Activated CD8-positive, alpha-beta memory T cell treated with anti-CD3 and anti-CD28 coated beads, Interleukin-2, amount 50 U/mL, for 4 hours (primary cell): ENCODE data around the gene LTN1.
"Not testable (repeated sequence)": the region's sequence is repeated elsewhere in the genome, so short reads cannot be mapped to it uniquely, and the experiment has no call there.

Experiments used
- DNase-seq: peaks from one replicate; pipeline ENCODE4 v3.0.0-alpha.2; 2020

The LTN1 gene

DNA sequence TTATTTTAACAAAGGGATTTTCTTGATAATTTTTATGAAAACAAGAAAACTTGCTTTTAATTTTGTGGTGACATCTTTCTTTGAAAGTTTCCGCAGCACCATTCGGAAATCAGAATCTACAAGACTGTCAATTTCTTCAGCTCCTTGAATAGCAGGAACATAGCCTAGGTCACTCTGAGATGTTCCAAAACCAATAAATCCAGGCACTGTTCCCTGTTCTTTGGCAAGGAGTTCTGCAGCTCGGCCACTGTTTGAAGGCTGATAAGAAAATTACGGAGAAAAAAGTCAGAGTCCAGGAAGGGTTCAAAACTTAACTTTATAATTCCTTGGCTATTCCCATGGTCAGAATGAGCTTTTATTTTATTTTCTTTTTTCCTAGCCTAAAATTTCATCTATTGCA is 6.0 kb downstream of the LTN1 start:
- DNase-seq = no peak

DNA sequence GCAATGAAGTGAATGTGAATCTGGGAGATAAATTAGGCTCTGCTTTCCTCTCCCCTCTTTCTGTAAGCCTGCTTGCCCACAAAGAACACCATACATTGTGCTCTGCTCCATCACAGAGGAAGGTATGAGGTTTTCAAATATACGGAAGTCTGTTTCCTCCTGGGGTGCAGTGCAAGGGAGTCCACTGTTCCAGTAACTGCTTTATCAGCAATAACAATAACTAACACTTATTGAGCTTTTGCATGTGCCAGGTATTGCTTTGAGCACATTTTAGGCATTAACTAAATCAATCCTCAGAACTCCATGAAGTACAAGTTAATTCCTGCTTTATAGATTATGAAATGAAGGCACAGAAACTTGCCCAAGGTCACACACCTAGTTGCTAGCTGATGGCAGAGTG is 10.0 kb downstream of the LTN1 start:
- DNase-seq = no peak

DNA sequence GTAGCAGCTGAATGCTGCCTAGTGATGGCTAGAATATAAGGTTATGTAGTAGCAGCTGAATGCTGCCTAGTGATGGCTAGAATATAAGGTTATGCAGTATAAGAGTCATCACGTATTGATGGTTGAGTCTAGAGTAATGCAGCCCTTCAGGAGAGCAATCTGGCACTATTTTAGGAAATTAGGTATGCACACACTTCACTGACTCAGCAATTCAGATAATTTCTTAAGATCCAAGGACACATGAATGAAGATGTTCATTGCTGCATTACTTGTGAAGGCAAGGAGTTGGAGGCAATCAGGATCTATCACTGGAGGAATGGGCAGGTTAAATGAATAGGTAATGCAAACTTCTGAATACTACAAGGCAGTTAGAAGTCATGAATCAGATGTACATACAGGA is 13.6 kb downstream of the LTN1 start:
- DNase-seq = no peak

DNA sequence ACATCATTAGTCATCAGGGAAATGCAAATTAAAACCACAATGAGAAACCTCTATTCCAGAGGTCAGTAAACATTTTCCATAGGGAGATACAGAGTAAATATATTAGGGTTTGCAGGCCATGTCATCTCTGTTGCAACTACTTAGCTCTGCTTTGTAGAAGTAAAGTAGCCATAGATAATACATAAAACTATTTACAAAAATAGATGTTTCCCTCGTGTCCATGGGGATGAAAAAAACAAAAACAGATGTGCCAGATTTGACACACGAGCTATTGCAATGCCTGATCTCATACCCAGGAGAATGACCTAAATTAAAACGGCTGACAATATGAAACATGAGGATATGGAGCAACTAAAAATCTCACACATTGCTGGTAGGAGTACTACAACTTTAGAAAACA is 17.3 kb downstream of the LTN1 start:
- DNase-seq = no peak

DNA sequence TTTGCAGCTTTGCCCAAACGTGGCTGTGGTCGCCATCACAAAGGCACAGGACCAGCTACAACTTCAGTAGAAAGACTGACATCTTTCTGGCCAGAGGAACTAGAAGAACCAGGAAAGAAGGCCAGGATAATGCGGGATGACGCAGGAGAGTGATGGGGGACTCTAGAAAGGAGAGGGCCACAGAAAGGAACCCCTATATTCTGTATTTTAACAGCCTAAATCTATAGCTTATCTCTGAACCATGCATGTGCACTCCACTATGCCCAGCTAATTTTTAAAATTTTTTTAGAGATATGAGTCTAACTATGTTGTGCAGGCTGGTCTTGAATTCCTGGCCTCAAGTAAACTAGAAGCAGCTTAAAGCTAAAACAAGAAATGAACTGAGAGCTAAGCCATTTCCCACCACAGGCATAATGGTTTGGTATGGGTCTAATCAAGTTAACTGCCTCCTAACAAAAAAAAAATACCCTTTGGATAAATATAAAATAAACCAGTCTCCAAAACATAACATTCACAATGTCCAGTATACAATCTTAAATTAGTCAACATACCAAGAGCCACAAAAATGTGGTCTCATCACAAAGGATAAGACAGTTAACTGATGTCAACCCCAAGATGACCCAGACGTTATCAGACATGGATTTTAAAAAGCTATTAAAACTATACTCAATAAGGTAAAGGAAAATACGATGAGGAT is 18.0 kb downstream of the LTN1 start:
- no peak for DNase-seq

DNA sequence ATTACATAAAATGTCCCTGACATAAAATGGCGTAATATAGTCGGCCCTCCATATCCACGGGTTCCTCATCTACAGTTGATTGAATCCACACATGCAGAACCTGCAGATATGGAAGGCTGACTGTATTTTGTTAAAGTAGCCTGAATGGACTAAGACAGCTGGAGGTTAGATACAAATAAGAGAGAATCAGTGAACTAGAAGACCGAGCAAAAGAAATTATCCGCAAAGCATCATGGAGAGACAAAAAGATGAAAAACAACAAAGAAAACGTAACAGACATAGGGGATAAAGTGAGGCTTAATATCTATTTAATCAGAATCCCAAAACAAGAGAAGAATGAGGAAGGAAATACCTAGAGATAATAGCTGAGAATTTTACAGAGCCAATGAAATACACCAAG is 20.3 kb downstream of the LTN1 start:
- DNase-seq = no peak

DNA sequence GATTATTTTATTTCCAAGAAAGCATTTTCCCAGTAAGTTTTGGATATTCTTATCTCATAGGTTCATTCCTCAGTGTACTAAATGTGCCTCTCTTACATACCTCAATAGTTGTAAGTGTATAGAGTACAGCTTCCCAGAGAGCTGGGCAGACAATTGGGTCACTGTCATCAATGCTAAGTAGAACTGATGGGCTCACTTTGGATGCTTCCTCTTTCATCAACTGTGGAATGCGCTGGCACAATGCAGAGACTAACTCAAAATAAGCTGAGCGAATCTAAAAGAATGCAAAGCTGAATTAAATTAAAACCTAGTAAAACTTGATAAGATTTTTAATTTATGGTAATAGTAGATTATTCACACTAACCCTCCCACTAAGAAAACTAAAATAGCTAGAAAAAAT is 21.5 kb downstream of the LTN1 start:
- no peak for DNase-seq

DNA sequence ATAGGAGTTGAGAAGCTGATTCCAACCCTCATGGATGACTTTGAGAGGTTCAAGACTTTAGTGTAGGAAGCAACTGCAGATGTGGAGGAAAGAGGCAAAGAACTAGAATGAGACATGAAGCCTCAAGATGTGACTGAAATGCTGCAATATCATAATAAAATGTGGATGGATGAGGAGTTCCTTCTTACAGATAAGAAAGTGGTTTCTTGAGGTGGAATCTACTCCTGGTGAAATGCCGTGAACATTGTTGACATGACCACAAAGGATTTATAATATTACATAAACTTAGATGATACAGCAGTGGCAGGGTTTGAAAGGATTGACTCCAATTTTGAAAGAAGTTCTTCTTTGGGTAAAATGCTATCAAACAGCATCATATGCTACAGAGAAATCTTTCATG is 28.8 kb downstream of the LTN1 start:
- DNase-seq = no peak

DNA sequence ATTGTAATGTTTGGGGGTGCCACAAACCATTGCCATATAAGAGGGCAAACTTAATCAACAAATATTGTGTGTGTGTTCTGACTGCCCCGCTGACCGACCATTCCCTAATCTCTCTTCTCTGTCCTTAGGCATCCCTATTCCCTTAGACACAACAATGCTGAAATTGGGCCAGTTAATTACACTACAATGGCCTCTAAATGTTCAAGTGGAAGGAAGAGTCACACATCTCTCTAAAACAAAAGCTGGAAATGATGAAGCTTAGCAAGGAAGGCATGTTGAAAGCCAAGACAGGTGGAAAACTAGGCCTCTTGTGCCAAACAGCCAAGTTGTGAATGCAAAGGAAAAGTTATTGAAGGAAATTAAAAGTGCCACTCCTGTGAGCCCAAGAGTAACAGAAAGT is 30.2 kb downstream of the LTN1 start:
- no peak for DNase-seq

DNA sequence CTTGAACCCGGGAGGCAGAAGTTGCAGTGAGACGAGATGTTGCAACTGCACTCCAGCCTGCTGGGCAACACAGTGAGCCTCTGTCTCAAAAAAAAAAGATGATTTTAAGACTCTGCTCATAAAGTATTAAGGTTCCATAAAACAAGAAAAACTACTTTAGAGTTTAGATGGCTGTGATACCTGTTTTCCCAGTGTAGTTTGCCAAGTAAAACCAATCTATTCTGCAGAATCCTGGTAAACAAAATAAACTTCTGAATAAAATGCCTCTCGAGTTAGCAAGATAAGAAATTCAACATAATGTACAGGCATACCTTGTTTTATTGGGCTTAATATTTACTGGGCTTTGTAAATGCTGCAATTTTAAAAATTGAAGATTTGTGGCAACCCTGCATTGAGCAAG is 30.8 kb downstream of the LTN1 start:
- no peak for DNase-seq

DNA sequence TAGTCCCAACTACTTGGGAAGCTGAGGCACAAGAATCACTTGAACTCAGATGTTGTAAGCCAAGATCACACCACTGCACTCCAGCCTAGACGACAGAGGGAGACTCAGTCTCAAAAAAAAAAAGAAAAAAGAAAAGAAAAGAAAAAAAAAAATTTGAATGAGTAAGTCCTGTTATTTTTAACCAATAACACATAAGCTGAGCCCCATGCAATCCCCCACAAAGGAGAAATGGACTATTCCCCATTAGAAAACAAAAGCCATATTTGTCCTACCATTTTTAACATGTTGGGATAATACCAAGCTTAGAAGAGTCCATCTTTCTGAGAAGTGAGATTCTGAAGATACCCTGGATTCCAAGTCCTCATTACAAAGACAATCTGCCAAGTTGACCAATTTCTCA is 32.4 kb downstream of the LTN1 start:
- DNase-seq = no peak

DNA sequence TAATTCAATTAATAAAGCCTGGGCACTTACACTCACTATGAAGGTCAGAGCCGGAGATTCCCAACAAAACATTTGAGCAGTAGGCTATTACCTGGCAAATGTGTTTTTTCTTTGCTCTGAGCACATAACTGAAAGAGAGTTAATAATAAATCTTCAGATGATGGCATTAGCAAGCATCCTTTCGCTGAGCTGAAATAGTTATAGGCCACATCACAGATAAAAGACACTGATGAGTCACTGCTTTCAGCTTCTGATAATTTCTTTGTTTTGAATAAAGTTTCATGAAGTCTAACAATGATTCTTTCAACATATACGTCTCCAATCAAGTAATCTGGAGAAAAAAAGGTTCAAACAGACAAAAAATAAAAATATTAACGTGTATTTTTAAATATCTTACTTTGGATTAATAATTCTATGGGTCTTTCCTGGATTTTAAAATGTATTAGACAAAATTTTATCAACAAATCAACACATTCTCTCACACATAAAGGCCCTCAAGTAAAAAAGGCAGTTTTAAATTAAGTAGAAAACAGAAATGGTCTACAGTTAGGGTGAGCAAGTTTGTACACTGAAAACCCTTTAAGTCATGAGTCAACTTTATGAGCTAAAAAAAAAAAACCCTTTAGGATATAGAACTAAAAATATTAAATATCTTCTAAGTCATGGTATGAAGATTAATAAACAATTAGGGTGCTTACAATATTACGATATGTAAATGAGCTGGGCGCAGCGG is 33.1 kb downstream of the LTN1 start:
- no peak for DNase-seq

DNA sequence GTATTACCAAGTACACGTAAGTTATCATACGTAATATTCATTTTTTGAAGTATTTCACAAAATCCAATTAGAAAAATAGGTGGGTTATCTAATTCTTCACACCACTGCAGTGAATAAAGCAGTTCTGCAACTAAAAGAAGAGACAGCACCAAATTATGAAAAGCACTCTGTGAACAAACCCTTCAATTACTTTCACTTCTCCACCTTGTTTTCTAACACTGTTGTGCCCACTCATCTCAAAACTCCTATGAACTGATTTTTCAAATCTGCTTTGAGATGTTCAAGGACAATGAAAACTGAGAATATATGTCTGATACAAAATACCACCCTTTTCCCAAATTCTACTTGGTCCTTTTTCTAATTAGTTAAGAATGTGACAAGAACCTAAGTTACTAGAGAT is 39.4 kb downstream of the LTN1 start:
- DNase-seq = no peak

DNA sequence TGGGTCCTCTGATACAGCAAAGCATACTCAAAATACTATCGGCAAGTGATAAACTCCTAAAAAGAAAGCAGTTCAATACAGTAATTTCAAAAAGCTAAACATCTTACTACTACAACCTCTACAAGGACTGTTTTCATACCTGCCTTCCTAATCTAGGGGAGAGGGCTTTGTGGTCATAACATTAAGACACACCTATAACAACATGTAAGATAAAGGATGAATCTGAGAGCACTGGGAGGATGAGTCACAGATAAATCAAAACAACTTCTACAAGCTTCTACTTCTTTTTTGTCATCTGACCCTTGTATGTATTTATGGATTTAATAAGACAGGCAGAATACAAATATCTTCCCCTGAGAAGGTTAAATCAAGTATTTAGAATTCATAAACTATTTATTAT is 40.0 kb downstream of the LTN1 start:
- no peak for DNase-seq

DNA sequence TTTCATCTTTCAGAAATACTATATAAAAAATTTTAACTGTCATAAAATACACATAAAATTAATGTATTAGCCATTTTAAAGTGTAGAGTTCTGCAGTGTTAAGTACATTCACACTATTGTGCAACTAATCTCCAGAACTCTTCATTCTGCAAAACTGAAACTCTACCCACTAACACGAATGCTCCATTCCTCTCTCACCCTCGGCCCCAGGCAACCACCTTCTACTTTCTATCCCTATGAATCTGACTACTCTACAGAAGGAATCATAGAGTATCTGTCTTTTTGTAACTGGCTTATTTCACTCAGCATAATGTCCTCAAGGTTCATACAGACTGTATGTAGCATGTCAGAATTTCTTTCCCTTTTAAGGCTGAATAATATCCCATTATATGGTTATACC is 43.4 kb downstream of the LTN1 start:
- no peak for DNase-seq

DNA sequence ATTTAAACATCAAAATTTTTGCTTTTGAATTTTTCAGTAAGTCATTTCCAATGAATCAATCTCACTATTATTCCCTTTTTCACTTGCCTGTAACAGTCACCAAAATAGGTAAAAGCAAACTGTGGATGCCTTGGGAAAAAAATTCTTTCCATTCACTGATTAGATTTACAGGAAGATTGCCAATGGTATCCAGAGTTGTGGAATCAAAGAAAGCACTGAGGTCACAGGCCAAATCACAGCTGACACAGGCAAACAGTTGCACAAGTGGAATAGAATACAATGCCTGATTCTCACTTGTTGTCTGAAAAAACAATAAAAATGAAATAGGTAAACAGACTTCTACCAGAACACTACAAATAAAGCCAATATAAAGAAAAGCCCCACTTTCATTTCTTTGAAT is 48.4 kb downstream of the LTN1 start:
- no peak for DNase-seq

DNA sequence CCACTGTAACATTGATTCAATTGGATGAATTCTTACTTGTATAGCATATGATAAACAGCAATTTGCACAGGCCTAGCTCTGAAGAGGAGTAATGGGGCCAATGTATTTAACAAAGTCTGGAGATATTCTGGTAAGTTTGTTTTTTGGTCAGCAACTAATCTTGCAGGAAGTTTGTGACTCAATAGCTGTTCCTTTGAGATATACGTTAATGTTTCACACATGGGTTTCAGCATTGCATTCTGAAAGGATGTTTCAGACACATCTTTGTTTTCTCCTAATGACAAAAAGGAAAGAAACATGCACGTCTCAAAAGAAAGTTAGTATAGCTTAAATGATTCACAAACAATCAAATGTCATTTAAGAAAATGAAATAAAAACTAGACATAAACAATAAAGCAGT is 49.0 kb downstream of the LTN1 start:
- DNase-seq = no peak

DNA sequence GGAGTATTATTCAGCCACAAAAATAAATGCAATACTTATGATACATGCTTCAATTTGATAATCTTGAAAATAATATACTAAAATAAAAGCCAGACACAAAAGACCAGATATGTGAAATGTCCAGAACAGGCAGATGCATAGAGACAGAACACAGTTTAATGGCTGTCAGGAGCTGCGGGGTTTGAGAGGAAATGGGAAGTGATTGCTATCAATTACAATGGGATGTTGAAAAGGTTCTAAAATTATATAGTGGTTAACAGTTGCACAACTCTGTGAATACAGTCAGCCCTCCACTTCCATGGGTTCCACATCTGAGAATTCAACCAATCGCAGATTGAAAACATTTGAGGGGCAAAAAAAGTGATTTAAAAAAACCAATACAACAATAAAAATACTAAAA is 54.0 kb downstream of the LTN1 start:
- DNase-seq = no peak

DNA sequence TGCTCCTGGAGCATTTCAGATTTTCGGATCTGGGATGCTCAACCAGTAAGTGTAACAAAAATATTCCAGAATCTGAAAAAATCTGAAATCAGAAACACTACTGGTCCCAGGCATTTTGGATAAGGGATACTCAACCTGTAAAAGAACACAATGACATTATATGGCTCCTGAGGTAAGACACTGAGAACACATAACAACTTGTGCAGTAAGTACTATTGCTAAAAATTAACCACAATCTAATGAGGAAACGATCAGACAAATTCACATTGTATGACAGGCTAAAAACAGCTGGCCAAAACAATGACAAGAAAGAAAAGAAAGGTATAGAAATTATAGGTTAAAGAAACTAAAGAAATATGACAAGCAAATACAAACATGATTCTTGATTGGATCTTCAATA is 54.9 kb downstream of the LTN1 start:
- DNase-seq = no peak

DNA sequence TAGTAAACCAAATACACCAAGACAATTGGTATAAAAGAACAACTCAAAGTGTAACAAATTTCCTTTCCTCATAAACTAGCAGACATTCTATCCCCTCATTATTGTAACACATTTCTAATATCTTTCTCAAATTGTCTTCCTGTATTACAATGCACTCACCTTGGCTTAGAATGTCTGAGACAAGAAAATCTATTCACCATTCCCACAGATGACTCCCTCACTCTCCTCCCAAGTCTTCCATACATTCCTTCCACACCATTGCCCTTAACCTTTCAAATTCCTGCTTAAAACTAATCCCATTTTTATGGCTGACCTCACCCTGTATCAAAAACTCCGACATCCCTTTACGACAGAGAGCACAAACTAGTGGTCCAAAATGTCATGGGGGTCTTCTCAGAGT is 56.0 kb downstream of the LTN1 start:
- no peak for DNase-seq

DNA sequence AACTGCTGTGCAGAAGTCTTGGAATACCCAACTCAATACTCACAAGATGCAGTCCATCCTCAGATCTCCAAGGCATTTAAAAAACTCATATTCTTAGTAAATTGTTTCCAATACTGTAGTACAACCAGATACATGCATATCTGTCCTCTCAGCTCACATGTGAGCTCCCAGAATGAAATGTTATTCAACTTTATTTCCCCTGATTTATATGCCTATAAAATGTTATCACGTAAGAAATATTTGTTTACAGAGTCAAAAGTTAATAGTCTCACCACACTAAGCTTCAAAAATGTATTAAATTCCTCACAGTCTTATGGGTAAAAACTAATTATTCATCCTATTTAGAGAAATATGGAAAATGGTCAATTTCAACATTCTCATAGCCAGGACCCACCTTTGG is 56.6 kb downstream of the LTN1 start:
- no peak for DNase-seq

DNA sequence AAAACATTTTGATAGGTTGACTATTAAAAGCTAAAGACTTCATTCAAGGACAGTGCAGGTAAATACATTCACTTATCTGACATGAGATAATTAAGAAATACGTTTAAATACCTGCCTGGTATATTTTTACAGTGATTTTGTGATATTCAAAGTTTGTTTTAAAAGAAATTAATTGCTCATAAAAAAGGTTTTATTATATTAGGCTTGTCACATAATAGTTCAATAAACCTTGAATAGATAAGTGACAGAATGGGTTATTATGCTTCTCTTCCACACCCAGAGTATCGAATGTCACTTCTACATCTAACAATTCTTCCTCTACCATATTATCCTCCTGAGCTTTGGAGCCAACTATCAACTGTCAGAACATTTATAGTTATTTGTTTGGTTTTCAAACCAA is 60.0 kb downstream of the LTN1 start:
- no peak for DNase-seq

DNA sequence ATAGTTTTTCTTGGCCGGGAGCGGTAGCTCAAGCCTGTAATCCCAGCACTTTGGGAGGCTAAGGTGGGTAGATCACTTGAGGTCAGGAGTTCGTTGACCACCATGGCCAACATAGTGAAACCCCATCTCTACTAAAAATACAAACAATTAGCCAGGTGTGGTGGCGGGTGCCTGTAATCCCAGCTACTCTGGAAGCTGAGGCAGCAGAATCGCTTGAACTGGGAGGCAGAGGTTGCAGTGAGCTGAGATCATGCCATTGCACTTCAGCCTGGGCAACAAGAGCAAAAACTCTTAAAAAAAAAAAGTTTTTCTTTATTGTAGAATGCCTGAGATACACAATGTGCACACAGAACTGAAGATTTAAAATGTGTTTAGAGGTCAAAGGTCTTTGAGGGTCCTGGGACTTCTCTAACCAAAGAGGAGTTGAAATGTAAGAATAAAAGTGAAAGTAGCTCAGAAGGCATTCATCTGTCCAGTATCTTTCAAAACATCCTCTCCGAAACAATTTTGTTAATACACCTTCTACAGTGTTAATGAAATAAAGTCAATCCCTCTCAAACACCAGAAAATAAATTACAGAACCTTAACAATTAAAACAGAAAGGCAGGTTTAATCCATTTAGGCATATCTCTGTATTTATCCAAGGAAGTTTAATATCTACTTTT is 60.8 kb downstream of the LTN1 start:
- DNase-seq = not testable (repeated sequence)

DNA sequence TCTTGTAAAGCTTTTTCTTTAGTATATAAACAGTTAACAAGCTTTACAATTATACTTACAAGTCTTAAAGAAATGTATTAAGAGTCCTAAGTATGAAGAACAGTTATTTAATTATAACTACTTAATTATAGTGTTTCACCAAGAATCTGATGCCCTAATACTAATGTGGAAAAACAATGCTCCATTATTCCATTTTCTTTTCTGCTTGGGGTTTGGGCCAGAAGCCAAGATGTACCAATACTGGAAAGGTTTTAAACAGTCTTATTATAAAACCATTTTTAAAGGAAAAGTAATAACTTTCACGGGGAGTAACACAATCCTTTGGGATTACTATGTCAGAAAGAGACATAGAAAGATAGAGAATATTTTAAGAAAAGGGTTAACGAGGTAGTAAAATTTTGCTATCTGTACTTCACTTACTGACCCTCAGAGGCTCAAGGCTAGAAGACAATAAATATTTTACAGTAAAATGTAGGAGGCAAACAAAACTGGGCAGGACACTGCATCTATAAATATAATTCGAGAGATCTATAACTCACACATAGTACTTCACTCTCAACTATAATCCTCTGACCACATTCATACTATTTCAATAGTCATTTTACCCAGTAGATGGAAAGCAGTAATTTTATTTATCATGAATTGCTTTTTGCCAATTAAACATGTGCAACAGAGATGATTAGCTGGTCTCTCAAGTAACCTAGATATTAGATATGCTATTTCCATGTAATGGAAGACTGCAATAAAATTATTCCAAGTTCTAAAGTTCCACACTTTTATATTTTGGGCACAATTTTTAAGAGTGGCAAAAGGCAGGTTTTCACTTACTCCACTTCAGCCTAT is 63.9 kb downstream of the LTN1 start:
- DNase-seq = no peak
